ENCODE results near the gene NDUFA8.

GRCh38 chr9:122172131-122172530, 12.6 kb upstream of the NDUFA8 start:
- TF ChIP-seq CTCF (conservative IDR thresholded peaks at IDR 0.05) (no peak), EZH2 (IDR thresholded peaks at IDR 0.05; ENCODE audit: low read depth) (no peak)

All from PC-9 (cell line).